ENCODE data around the gene S100PBP. TPM values are rescaled to one million over a fixed set of nuclear protein-coding genes. Genes with fewer than 3 reads are reported as not detected.

The S100PBP gene
- total and polyA plus RNA-seq, 2 of the 13 experiments (the other 11 are each of a cell fraction or from before 2014, with no cell fraction given), result 20.4 to 26.1 TPM

DNA sequence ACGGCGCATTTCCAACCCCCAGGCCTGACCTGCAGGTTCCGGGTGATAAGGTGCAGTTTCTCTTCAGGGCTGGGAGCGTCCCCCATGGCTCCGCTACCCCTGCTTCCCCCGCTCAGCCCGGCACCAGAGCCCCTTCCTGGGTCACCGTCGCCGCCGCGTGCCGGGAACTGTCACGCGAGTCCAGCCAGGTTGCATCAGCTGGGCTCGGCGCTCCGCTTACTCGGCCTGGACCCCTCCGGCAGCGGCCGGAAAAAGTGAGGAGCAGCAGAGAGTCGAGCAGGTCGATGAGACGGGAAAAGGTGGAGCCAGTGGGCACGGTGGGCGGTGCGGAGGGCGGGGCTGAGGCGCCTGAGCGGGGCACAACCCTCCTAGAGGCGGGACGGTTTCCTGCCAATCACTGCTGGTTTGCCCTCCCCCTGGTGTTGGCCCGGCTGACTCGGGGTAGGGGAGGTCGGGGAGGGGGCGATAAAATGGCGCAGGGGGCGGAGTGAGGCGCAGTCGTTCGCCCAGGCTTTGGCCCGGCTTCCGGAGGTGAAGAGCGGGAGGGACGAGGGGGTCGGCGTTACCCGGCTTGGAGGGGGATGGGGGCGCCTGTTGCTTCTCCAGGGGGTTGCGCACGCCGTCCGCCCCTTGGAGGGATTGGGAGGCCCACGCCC is at the start of gene S100PBP, which contains the start of gene YARS1 (continued):
- 0 out of 2 replicates have a peak, but pooled peaks have one; percentile 81 for TF ChIP-seq ZBTB34 (CRISPR knock-in tag; IDR thresholded peaks at IDR 0.05)
- TF ChIP-seq FOSL2 (CRISPR knock-in tag; IDR thresholded peaks at IDR 0.05), result peak; percentile 83
- peak; percentile 76; the same call in 1 of the 2 replicates for TF ChIP-seq ZBTB7B (CRISPR knock-in tag; IDR thresholded peaks at IDR 0.05)
- peak; percentile 93 for TF ChIP-seq DR1 (CRISPR knock-in tag; IDR thresholded peaks at IDR 0.05)
- TF ChIP-seq ZNF468 (CRISPR knock-in tag; IDR thresholded peaks at IDR 0.05), result peak; percentile 70; the same call in 1 of the 2 replicates
- TF ChIP-seq SKI (IDR thresholded peaks at IDR 0.05; ENCODE audit: partially characterized antibody), result peak; percentile 65
- TF ChIP-seq MIER3 (CRISPR knock-in tag; IDR thresholded peaks at IDR 0.05; ENCODE audit: borderline replicate concordance), result peak; percentile 93
- no peak for TF ChIP-seq SYNCRIP (IDR thresholded peaks at IDR 0.05; ENCODE audit: insufficient read depth, low read depth, low read length)
- TF ChIP-seq TOPORS (CRISPR knock-in tag; IDR thresholded peaks at IDR 0.05), result peak; percentile 84
- TF ChIP-seq TRIM24 (CRISPR knock-in tag; IDR thresholded peaks at IDR 0.05), result no peak
- TF ChIP-seq ARHGAP35 (CRISPR knock-in tag; IDR thresholded peaks at IDR 0.05; ENCODE audit: borderline replicate concordance), result peak; percentile 78; the same call in 1 of the 2 replicates
- TF ChIP-seq, protein P1, sequence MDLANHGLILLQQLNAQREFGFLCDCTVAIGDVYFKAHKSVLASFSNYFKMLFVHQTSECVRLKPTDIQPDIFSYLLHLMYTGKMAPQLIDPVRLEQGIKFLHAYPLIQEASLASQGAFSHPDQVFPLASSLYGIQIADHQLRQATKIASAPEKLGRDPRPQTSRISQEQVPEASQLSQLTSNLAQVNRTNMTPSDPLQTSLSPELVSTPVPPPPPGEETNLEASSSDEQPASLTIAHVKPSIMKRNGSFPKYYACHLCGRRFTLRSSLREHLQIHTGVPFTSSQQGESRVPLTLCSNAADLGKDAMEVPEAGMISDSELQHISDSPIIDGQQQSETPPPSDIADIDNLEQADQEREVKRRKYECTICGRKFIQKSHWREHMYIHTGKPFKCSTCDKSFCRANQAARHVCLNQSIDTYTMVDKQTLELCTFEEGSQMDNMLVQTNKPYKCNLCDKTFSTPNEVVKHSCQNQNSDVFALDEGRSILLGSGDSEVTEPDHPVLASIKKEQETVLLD (CRISPR knock-in tag; IDR thresholded peaks at IDR 0.05; ENCODE audit: low read depth), result peak; percentile 84
- TF ChIP-seq ZNF609 (CRISPR knock-in tag; IDR thresholded peaks at IDR 0.05; ENCODE audit: borderline replicate concordance), result peak; percentile 68
- TF ChIP-seq CTCF (CRISPR knock-in tag; IDR thresholded peaks at IDR 0.05), result no peak
- TF ChIP-seq, protein P2, sequence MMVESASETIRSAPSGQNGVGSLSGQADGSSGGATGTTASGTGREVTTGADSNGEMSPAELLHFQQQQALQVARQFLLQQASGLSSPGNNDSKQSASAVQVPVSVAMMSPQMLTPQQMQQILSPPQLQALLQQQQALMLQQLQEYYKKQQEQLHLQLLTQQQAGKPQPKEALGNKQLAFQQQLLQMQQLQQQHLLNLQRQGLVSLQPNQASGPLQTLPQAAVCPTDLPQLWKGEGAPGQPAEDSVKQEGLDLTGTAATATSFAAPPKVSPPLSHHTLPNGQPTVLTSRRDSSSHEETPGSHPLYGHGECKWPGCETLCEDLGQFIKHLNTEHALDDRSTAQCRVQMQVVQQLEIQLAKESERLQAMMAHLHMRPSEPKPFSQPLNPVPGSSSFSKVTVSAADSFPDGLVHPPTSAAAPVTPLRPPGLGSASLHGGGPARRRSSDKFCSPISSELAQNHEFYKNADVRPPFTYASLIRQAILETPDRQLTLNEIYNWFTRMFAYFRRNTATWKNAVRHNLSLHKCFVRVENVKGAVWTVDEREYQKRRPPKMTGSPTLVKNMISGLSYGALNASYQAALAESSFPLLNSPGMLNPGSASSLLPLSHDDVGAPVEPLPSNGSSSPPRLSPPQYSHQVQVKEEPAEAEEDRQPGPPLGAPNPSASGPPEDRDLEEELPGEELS (CRISPR knock-in tag; IDR thresholded peaks at IDR 0.05), result peak; percentile 81
- TF ChIP-seq SAP130 (CRISPR knock-in tag; IDR thresholded peaks at IDR 0.05; ENCODE audit: low read depth), result peak; percentile 99
